Measurements from ENCODE around the gene DLX1. TPM values are rescaled to one million over a fixed set of nuclear protein-coding genes. Genes with fewer than 3 reads are reported as not detected.

The DLX1 gene
- total RNA-seq, 1 experiment from 2014 or later: 2.0 TPM

GRCh38 chr2:172072303-172072702 is 13.0 kb upstream of the DLX1 start (continued):
- no peak for TF ChIP-seq YY1 (IDR thresholded peaks at IDR 0.05; ENCODE audit: extremely low read depth, insufficient replicate concordance, low read depth, low read length)
- TF ChIP-seq ZFX (IDR thresholded peaks at IDR 0.05): no peak
- no peak for TF ChIP-seq EZH2 (IDR thresholded peaks at IDR 0.05)
- no peak for TF ChIP-seq POLR2A (IDR thresholded peaks at IDR 0.05; ENCODE audit: borderline replicate concordance, extremely low read depth, insufficient read depth, insufficient read length)
- no peak for TF ChIP-seq MAX (IDR thresholded peaks at IDR 0.05)
- TF ChIP-seq RAD21 (IDR thresholded peaks at IDR 0.05; ENCODE audit: low read depth): no peak

- Histone ChIP-seq H3K9ac (ENCODE audit: low read length) (no peak overlapping the region), H3K9me2 (ENCODE audit: insufficient read depth) (no peaks in the 10 kb centered on the region), H3K27ac (ENCODE audit: low read depth, low read length) (no peak overlapping the region), H2AFZ (ENCODE audit: low read depth, low read length, poor library complexity, severe bottlenecking) (no peak overlapping the region), H3K36me3 (ENCODE audit: control insufficient read depth in 1 of 2, insufficient read depth in 2 of 2, low read length in 2 of 2) (no peaks in the 10 kb centered on the region), H3K4me1 (ENCODE audit: control insufficient read depth in 1 of 2, insufficient read depth in 2 of 2, low read length in 2 of 2) (no peaks in the 10 kb centered on the region), H3K9me3 (ENCODE audit: control insufficient read depth in 1 of 2, insufficient read depth in 1 of 2, low read depth in 1 of 2, low read length in 2 of 2) (no peaks in the 10 kb centered on the region), H3K4me2 (ENCODE audit: low read length) (no peak overlapping the region), H4K20me1 (ENCODE audit: insufficient read depth) (no peaks in the 10 kb centered on the region), H3K4me3 (replicated peaks in 1 of 2; ENCODE audit: low read depth in 1 of 2, low read length in 2 of 2) (no peak overlapping the region), H3K27me3 (ENCODE audit: insufficient read depth, low read length) (no peaks in the 10 kb centered on the region), H3K79me2 (ENCODE audit: insufficient read depth, low read length) (no peaks in the 10 kb centered on the region)
- ChIA-PET CTCF (no interaction called here), RAD21 (ENCODE audit: low non-redundant PET in 1 of 2, low total read pairs in 2 of 2, uncharacterized antibody in 2 of 2, unreplicated experiment in 2 of 2) (no interaction called here), POLR2A (no interaction called here)
- intact Hi-C loops (cut with micrococcal nuclease): no loop called here
- TF ChIP-seq TCF7L2 (IDR thresholded peaks at IDR 0.05; ENCODE audit: borderline replicate concordance, extremely low read depth, insufficient read depth, insufficient read length): no peak
- no peak for TF ChIP-seq ZNF274 (IDR thresholded peaks at IDR 0.05; ENCODE audit: low read depth, low read length)
- no peak for TF ChIP-seq SRF (IDR thresholded peaks at IDR 0.05; ENCODE audit: low read depth)
- TF ChIP-seq FOSL1 (IDR thresholded peaks at IDR 0.05; ENCODE audit: low read depth): no peak
- no peak for TF ChIP-seq CTCF (IDR thresholded peaks at IDR 0.05 in 2 of 3, conservative IDR thresholded peaks at IDR 0.05 in 1 of 3; ENCODE audit: borderline replicate concordance in 1 of 3, insufficient read depth in 1 of 3, low read depth in 2 of 3, low read length in 2 of 3)
- no peak for ATAC-seq
- DNase-seq (ENCODE audit: low read depth, low spot score): no peak
- no TSS peak for BruUV-seq (replicated peaks)
These were observed 12.6 kb upstream of the DLX1 start for GRCh38 chr2:172072706-172073105.
